Stimulated activated CD8-positive, alpha-beta memory T cell treated with anti-CD3 and anti-CD28 coated beads, Interleukin-4, amount 100 ng/mL, for 4 hours (primary cell): Measurements from ENCODE around the gene KNDC1.
"Not testable (repeated sequence)": the region's sequence is repeated elsewhere in the genome, so short reads cannot be mapped to it uniquely, and the experiment has no call there.

Experiments used
- DNase-seq, 2 donors: peaks; one replicate each; pipeline ENCODE4 v3.0.0-alpha.2; 2020; ENCODE audit warnings: low read depth in 2 of 2, low spot score in 1 of 2

Gene KNDC1

DNA sequence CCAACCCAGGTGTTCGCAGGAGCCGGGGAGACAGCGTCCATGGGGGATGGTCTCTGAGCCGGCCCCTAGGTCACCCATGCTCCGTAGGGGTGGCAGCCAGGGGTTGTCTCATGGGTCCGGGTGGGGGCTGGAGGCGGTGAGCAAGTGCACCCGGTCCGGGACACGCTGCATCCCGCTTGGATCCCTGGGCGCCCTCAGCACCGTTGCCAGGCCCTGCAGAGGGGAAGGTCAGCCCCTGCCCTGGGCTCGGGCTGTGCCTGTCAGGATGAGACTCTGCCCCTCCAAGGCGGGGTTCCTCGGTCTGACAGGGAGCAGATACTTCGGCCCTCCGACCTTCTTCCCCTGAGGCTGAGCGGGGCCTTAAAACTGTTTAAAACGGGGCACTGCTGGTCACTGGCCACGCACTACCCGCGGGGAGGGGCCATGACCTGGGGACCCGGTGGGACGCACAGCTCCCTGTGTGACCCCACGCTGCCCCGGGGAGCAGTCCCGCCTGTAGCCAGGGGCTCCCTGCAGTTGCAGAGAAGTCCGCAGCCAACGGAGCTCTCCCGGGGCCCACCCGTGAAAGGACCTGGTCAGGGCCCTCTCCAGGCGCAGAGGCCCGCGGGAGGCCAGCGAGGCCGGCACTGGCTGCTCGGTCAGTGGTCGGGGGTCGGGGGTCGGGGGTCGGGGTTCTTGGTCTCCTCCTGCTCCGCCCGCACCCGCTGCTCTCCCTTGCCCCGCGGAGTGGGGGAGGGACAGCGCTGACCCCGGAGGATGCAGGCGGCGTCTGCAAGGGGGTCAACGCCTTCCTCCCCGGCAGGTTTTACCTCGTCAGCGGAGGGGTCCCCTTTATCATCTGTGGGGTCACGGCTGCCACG is 33.4 kb upstream of the KNDC1 start:
- DNase-seq, result no peak

DNA sequence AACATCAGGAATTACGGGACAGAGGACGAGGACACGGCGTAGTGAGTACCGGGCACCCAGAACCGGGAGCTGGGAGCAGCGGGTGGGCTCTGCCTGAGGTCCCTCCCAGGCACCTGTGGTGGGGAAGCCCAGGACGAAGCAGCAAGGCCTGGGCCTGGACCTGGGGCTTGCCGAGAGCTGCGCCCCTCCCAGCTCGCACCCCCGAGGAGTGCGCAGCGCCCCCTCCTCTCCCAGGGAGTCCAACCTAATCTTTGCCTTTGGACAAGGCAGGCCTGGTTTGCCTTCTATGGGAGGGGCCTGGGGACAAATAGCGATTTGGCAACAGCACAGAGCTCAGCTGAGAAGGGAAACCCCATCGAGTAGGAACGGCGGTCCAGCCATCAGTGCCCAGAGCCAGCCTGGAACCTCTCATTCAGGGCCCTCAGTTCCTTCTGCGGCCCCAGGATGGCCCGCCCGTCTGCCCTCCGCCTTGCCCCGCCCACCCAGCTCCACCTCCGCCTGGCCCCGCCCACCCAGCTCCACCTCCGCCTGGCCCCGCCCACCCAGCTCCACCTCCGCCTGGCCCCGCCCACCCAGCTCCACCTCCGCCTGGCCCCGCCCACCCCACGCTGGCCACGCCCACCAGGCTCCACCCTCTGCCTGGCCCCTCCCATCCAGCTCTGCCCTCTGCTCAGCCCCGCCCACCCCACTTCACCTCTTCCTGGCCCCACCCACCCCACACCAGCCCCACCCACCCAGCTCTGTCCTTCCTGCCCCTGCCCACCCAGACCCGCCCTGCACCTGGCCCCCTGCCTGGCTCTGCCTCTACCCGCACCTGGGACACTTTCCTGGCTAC is 32.5 kb upstream of the KNDC1 start:
- DNase-seq, result no peak

- DNase-seq, result no peak
Observed at GRCh38 chr10:133128126-133129070, 31.6 kb upstream of the KNDC1 start.

DNA sequence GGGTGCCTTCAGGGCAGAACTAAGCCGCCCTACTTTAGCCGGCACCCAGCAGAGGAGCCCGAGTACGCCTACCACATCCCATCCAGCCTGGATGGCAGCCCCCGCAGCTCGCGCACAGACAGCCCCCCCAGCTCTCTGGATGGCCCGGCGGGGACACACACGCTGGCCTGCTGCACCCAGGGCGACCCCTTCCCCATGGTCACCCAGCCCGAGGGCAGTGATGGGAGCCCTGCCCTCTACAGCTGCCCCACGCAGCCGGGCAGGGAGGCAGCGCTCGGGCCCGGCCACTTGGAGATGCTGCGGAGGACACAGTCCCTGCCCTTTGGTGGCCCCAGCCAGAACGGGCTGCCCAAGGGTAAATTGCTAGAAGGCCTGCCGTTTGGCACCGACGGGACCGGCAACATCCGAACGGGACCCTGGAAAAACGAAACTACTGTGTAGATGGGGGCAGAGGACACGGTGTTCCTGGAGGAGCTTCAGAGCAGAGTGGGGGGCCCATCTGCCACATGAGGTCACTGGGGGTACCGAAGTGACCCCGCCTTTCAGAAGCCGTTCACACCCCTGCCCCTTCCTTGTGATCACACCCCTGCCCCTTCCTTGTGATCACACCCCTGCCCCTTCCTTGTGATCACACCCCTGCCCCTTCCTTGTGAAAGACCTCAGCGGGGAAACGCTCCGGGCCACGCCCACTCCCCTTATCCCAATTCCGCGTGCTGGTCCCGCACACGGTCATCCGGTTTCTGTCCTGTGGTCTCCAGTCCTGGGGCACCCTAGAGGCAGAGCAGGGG is 30.8 kb upstream of the KNDC1 start:
- no peak for DNase-seq

- DNase-seq, result no peak
Observed at GRCh38 chr10:133129859-133130495, 30.0 kb upstream of the KNDC1 start.

DNA sequence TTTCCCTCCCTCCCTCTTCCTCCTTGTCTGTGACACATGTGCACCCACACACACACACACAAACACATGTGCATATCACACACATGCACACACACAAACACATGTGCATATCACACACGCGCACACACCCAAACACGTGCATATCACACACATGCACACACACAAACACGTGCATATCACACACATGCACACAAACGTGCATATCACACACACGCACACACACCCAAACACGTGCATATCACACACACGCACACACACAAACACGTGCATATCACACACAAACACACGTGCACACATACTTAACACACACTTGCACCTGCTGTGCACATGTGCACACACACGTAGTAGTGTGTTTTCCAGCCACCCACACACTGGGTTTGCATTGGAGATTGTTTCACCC is 29.4 kb upstream of the KNDC1 start:
- DNase-seq, result no peak

DNA sequence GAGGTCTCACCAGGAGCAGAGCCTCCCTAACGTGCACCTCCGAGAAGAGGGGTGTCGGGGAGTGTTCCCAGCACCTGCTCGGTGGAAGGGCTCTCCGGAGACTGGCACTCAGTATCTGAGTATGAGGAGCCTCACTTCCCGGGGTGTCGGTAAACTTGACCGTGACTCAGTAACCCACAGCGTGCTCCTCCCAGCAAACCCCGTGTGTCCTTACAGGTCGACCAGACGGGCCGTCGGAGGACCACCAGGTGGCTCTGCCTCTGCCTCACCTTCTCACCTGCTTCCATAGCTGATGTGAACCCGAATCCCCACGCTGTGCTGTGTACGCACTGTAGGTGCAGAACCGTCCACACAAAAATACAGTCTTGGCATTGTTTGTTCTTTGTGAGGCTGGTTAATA is 29.0 kb upstream of the KNDC1 start:
- DNase-seq, result no peak

- DNase-seq, result no peak
Observed at GRCh38 chr10:133131734-133132472, 28.1 kb upstream of the KNDC1 start.

GRCh38 chr10:133132473-133133291 is 27.3 kb upstream of the KNDC1 start:
- DNase-seq, result no peak

GRCh38 chr10:133133471-133134231 is 26.4 kb upstream of the KNDC1 start:
- DNase-seq, result no peak

- no peak for DNase-seq
Observed at GRCh38 chr10:133134411-133135115, 25.5 kb upstream of the KNDC1 start.

DNA sequence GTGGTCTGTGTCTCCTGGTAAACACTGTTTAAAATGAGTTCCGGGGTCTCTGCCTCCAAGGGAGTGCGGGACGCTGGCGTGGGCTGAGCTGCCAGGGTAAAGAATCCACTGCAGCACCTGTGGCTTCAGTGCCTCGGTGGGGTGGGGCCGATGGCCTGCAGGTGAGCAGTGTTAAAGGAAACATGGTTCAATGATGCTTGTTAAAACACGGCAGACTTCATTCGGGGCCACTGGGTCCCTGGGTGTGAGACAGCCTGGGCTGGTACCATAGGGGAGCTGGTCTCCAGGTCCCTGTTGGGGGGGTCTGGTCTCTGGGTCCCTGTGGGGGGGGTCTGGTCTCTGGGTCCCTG is 24.9 kb upstream of the KNDC1 start:
- DNase-seq, result no peak

DNA sequence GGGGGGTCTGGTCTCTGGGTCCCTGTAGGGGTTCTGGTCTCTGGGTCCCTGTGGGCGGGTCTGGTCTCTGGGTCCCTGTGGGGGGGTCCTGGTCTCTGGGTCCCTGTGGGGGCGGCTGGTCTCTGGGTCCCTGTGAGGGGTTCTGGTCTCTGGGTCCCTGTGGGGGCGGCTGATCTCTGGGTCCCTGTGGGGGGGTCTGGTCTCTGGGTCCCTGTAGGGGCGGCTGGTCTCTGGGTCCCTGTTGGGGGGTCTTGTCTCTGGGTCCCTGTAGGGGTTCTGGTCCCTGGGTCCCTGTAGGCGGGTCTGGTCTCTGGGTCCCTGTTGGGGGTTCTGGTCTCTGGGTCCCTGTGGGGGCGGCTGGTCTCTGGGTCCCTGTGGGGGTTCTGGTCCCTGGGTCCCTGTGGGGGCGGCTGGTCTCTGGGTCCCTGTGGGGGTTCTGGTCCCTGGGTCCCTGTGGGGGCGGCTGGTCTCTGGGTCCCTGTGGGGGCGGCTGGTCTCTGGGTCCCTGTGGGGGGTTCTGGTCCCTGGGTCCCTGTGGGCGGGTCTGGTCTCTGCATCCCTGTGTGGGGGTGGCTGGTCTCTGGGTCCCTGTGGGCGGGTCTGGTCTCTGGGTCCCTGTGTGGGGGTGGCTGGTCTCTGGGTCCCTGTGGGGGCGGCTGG is 22.4 kb upstream of the KNDC1 start:
- DNase-seq, result not testable (repeated sequence)

- no peak for DNase-seq
Observed at GRCh38 chr10:133139551-133140065, 20.4 kb upstream of the KNDC1 start.

GRCh38 chr10:133140417-133141143 is 19.4 kb upstream of the KNDC1 start:
- no peak for DNase-seq
